Measurements from ENCODE around the gene SDF2.
"Not testable (repeated sequence)": the region's sequence is repeated elsewhere in the genome, so short reads cannot be mapped to it uniquely, and the experiment has no call there.

The SDF2 gene

GRCh38 chr17:28684963-28685362, 23.3 kb upstream of the SDF2 start:
- no peak for DNase-seq

- no peak for DNase-seq
These were observed 20.9 kb upstream of the SDF2 start for GRCh38 chr17:28682655-28683054.

- no peak for DNase-seq
These were observed 14.3 kb upstream of the SDF2 start for GRCh38 chr17:28675980-28676379.

GRCh38 chr17:28675490-28675889, 13.8 kb upstream of the SDF2 start:
- DNase-seq = no peak

GRCh38 chr17:28669918-28670317, 8.2 kb upstream of the SDF2 start:
- DNase-seq = no peak

GRCh38 chr17:28667870-28668269, 6.2 kb upstream of the SDF2 start:
- DNase-seq = no peak

GRCh38 chr17:28665994-28666393, 4.3 kb upstream of the SDF2 start:
- DNase-seq = no peak

GRCh38 chr17:28663723-28664122, 2.0 kb upstream of the SDF2 start:
- DNase-seq = no peak

- no peak for DNase-seq
These were observed 772 bp upstream of the SDF2 start for GRCh38 chr17:28662527-28662829.

GRCh38 chr17:28659497-28659881, 2.2 kb downstream of the SDF2 start:
- DNase-seq = not testable (repeated sequence)

GRCh38 chr17:28658766-28659496, 2.8 kb downstream of the SDF2 start:
- DNase-seq = not testable (repeated sequence)

GRCh38 chr17:28658342-28658741, 3.4 kb downstream of the SDF2 start:
- DNase-seq = not testable (repeated sequence)

GRCh38 chr17:28657756-28658155, 4.0 kb downstream of the SDF2 start:
- no peak for DNase-seq

- DNase-seq = no peak
These were observed 6.5 kb downstream of the SDF2 start for GRCh38 chr17:28655160-28655559.

GRCh38 chr17:28648698-28649097, 13.0 kb downstream of the SDF2 start:
- no peak for DNase-seq

GRCh38 chr17:28646039-28646754, 15.5 kb downstream of the SDF2 start:
- DNase-seq = no peak

GRCh38 chr17:28645576-28645939, 16.1 kb downstream of the SDF2 start:
- no peak for DNase-seq

- DNase-seq = peak; percentile 91
These were observed 16.7 kb downstream of the SDF2 start, which contains the start of gene BLTP2 for GRCh38 chr17:28644787-28645575. Gene BLTP2, minus strand, starts transcription at chr17:28645158. Its CDS starts 102 bp downstream, at chr17:28645056.

- no peak for DNase-seq
These were observed 17.5 kb downstream of the SDF2 start for GRCh38 chr17:28643983-28644786.

GRCh38 chr17:28641579-28641978, 20.1 kb downstream of the SDF2 start:
- no peak for DNase-seq

GRCh38 chr17:28635506-28635905, 26.2 kb downstream of the SDF2 start:
- no peak for DNase-seq

GRCh38 chr17:28634206-28634865, 27.4 kb downstream of the SDF2 start:
- DNase-seq = no peak

All from T1000 (cell line).